ENCODE measurements around the gene CYB561D1.

DNA sequence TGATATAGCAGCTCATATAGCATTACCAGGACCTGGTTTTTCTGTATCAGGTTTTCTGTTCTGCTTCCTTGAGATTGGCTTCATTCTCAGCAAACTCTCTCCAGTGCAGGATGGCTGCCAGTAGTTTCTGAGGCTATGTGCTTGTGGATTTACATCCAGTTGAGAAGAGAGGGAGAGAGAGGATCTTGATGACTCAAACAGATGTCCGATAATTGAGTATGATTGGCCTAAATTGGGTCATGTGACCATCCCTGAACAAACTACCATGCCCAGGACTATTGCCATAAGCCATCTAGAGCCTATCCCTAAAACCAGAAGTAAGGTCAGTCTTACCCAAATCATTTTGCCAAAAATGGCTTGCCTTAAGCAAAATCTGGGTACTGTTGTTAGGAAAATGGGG, 49.5 kb upstream of the CYB561D1 start:
- no peak for TF ChIP-seq HNRNPH1 (optimal IDR thresholded peaks at IDR 0.05; ENCODE audit: low read depth, low read length)
- no peak for TF ChIP-seq ZMYM3 (CRISPR knock-in tag; IDR thresholded peaks at IDR 0.05)
